Omental fat pad (tissue), 4 donors: Measurements from ENCODE around the gene TGFBR1. TPM values are rescaled to one million over a fixed set of nuclear protein-coding genes. Genes with fewer than 3 reads are reported as not detected.

Experiments used
- ATAC-seq: fragments of 150-250 bp; one replicate; pipeline ENCODE4 v1.9.1; 2016; ENCODE audit warnings: mild to moderate bottlenecking, moderate library complexity; ENCODE audit not compliant: low FRiP score
- DNase-seq: peaks from one replicate; pipeline ENCODE4 v3.0.0-alpha.2; 2019; ENCODE audit warnings: low spot score
- total RNA-seq, 4 donors: library from RNA; depleted of rRNA; stranded (reverse); fragments of >200 nt; gene quantifications; one replicate each; pipeline ENCODE4 v1.1.0, GENCODE V29; 2016
- TF ChIP-seq, protein P1 (sequence below), 3 donors: fragments of 450-650 bp; IDR thresholded peaks; one replicate each; pipeline ENCODE4 v1.5.1; 2016 to 2017; ENCODE audit warnings: antibody characterized with exemption in 3 of 3, mild to moderate bottlenecking in 3 of 3, moderate library complexity in 2 of 3

TGFBR1 gene
- total RNA-seq, 4 donors from 2014 or later: 20.9 to 35.2 (median 30.9) TPM

DNA sequence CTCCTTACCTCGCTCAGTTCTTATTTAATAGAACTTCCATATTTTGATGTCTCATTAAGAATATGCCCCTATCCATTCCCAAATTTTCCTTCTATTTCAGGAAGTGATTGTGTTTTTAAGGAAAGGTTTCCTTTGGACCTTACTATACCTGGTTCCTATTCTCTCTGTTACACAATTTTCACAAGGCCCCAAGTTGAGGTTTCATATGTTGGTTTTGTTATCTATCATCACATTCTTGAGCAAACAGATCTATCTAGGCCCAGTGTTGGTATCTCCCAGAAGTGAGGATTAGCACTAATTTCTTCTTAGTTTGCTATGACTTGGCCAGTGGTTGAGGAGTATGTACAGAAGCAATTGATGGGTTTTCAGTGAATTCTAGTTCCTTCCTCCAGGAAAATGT is 75.3 kb downstream of the TGFBR1 start:
- TF ChIP-seq, protein P1, sequence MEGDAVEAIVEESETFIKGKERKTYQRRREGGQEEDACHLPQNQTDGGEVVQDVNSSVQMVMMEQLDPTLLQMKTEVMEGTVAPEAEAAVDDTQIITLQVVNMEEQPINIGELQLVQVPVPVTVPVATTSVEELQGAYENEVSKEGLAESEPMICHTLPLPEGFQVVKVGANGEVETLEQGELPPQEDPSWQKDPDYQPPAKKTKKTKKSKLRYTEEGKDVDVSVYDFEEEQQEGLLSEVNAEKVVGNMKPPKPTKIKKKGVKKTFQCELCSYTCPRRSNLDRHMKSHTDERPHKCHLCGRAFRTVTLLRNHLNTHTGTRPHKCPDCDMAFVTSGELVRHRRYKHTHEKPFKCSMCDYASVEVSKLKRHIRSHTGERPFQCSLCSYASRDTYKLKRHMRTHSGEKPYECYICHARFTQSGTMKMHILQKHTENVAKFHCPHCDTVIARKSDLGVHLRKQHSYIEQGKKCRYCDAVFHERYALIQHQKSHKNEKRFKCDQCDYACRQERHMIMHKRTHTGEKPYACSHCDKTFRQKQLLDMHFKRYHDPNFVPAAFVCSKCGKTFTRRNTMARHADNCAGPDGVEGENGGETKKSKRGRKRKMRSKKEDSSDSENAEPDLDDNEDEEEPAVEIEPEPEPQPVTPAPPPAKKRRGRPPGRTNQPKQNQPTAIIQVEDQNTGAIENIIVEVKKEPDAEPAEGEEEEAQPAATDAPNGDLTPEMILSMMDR (IDR thresholded peaks at IDR 0.05): no peak
- ATAC-seq: no peak
- no peak for DNase-seq

- ATAC-seq: no peak
- TF ChIP-seq, protein P1 (IDR thresholded peaks at IDR 0.05): no peak
Measured at GRCh38 chr9:99180662-99181061, 75.7 kb downstream of the TGFBR1 start.

DNA sequence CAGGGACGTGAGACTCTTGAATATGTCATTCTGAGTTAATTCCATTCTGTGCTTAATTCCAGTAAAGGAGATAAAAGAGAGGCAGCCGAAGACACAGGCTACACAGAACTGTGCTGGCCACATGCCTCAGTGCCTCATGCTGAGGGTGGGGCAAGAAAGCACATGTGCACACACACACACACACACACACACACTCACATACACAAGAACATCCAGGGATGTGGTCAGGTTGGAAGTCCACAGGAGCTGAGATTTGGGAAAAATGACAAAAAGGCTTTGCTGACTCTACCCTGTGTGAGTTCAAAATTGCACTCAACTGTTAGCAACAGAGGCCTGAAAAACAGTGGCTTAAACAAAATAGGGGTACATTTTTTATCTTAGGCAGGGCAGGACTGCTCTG is 76.3 kb downstream of the TGFBR1 start:
- TF ChIP-seq, protein P1 (IDR thresholded peaks at IDR 0.05): no peak
- DNase-seq: no peak
- ATAC-seq: no peak

More at GRCh38 chr9:99180662-99181061, 75.7 kb downstream of the TGFBR1 start:
- no peak for DNase-seq

- ATAC-seq: no peak
- TF ChIP-seq, protein P1 (IDR thresholded peaks at IDR 0.05): no peak
- no peak for DNase-seq
Measured at GRCh38 chr9:99181621-99182020, 76.7 kb downstream of the TGFBR1 start.

DNA sequence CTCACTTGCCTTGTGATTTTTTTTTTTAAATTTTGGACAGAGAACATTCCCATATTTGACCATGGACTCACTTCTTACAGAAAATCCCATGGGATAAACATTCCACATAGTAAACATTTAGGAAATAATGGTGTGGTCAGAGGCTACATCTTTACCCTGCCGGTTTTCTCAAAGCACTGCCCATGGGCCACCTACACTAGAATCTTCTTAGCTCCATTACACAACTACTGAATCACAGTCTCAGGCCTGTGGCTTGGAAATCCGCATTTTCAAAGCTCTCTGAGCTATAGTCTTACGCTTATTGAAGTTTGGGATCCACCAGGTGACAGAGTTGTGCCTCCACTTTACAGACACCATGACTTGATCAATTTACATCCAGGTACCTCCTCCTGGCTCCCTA is 77.4 kb downstream of the TGFBR1 start:
- no peak for DNase-seq
- TF ChIP-seq, protein P1 (IDR thresholded peaks at IDR 0.05): no peak

GRCh38 chr9:99183616-99184015 is 78.7 kb downstream of the TGFBR1 start:
- DNase-seq (no peak), ATAC-seq (no peak)
- TF ChIP-seq, protein P1 (IDR thresholded peaks at IDR 0.05): no peak

More for the DNA sequence above, 77.4 kb downstream of the TGFBR1 start:
- no peak for ATAC-seq

DNA sequence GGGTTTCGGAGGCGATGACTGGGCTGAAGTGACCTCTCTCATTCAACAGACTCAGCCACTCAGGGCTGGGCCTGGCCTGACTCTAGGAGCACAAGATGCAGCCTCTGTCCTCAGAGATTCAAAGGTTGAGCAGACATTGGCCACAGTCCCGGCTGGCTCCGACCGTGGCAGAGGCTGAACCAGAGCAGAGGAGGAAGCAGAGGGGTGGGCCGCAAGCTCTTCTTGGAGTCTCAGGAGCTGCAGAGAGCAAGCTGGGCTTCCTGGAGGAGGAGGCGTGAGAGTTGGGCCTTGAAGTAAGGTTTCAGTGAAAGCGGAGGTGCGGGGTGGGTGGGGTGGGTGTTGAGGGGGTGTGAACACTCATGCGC is 79.2 kb downstream of the TGFBR1 start:
- TF ChIP-seq, protein P1 (IDR thresholded peaks at IDR 0.05): no peak
- no peak for ATAC-seq
- DNase-seq: no peak
